ENCODE measurements around the gene COL17A1.

Gene COL17A1

GRCh38 chr10:104033966-104034365 is 51.7 kb downstream of the COL17A1 start:
- no peak for DNase-seq (ENCODE audit: low read depth in 2 of 2)

- no peak for DNase-seq (ENCODE audit: low read depth in 2 of 2)
Observed at GRCh38 chr10:104033401-104033930, 52.2 kb downstream of the COL17A1 start.

GRCh38 chr10:104032144-104032775 is 53.4 kb downstream of the COL17A1 start:
- no peak for DNase-seq (ENCODE audit: low read depth in 2 of 2)

- no peak for DNase-seq (ENCODE audit: low read depth in 2 of 2)
Observed at GRCh38 chr10:104031631-104032030, 54.0 kb downstream of the COL17A1 start.

- no peak for DNase-seq (ENCODE audit: low read depth in 2 of 2)
Observed at GRCh38 chr10:104029521-104029860, 56.2 kb downstream of the COL17A1 start.

GRCh38 chr10:104028823-104029520 is 56.7 kb downstream of the COL17A1 start:
- DNase-seq (ENCODE audit: low read depth in 2 of 2) = no peak

GRCh38 chr10:104028146-104028545 is 57.5 kb downstream of the COL17A1 start:
- no peak for DNase-seq (ENCODE audit: low read depth in 2 of 2)

- DNase-seq (ENCODE audit: low read depth in 2 of 2) = no peak
Observed at GRCh38 chr10:104026762-104027161, 58.9 kb downstream of the COL17A1 start.

GRCh38 chr10:104025524-104025923 is 60.2 kb downstream of the COL17A1 start:
- DNase-seq (ENCODE audit: low read depth in 2 of 2) = no peak

- no peak for DNase-seq (ENCODE audit: low read depth in 2 of 2)
Observed at GRCh38 chr10:104022026-104022425, 63.7 kb downstream of the COL17A1 start.

- DNase-seq (ENCODE audit: low read depth in 2 of 2) = no peak
Observed at GRCh38 chr10:104021246-104021645, 64.4 kb downstream of the COL17A1 start.

GRCh38 chr10:104020020-104020419 is 65.7 kb downstream of the COL17A1 start:
- no peak for DNase-seq (ENCODE audit: low read depth in 2 of 2)

- no peak for DNase-seq (ENCODE audit: low read depth in 2 of 2)
Observed at GRCh38 chr10:104018471-104018870, 67.2 kb downstream of the COL17A1 start.

GRCh38 chr10:104016661-104017060 is 69.0 kb downstream of the COL17A1 start:
- no peak for DNase-seq (ENCODE audit: low read depth in 2 of 2)

- DNase-seq (ENCODE audit: low read depth in 2 of 2) = no peak
Observed at GRCh38 chr10:104014176-104014575, 71.5 kb downstream of the COL17A1 start.

GRCh38 chr10:104013489-104013888 is 72.2 kb downstream of the COL17A1 start:
- DNase-seq (ENCODE audit: low read depth in 2 of 2) = no peak

GRCh38 chr10:104011904-104012303 is 73.8 kb downstream of the COL17A1 start:
- no peak for DNase-seq (ENCODE audit: low read depth in 2 of 2)

GRCh38 chr10:104005172-104005863 is 80.4 kb downstream of the COL17A1 start:
- DNase-seq (ENCODE audit: low read depth in 2 of 2) = no peak

- no peak for DNase-seq (ENCODE audit: low read depth in 2 of 2)
Observed at GRCh38 chr10:104002911-104003310, 82.8 kb downstream of the COL17A1 start.

- DNase-seq (ENCODE audit: low read depth in 2 of 2) = no peak
Observed at GRCh38 chr10:103998805-103999204, 86.9 kb downstream of the COL17A1 start.

- no peak for DNase-seq (ENCODE audit: low read depth in 2 of 2)
Observed at GRCh38 chr10:103995134-103995533, 90.5 kb downstream of the COL17A1 start.

GRCh38 chr10:103991393-103992128 is 94.1 kb downstream of the COL17A1 start:
- DNase-seq (ENCODE audit: low read depth in 2 of 2) = no peak

Data from stimulated activated CD4-positive, alpha-beta T cell treated with anti-CD3 and anti-CD28 coated beads, Interleukin-4, amount 100 ng/mL, for 48 hours (primary cell).